ENCODE results near the gene PPP1R13L. TPM values are rescaled to one million over a fixed set of nuclear protein-coding genes. Genes with fewer than 3 reads are reported as not detected.

PPP1R13L gene
- total and polyA plus RNA-seq, 4 donors = 0.51 to 7.7 (median 4.9) TPM

DNA sequence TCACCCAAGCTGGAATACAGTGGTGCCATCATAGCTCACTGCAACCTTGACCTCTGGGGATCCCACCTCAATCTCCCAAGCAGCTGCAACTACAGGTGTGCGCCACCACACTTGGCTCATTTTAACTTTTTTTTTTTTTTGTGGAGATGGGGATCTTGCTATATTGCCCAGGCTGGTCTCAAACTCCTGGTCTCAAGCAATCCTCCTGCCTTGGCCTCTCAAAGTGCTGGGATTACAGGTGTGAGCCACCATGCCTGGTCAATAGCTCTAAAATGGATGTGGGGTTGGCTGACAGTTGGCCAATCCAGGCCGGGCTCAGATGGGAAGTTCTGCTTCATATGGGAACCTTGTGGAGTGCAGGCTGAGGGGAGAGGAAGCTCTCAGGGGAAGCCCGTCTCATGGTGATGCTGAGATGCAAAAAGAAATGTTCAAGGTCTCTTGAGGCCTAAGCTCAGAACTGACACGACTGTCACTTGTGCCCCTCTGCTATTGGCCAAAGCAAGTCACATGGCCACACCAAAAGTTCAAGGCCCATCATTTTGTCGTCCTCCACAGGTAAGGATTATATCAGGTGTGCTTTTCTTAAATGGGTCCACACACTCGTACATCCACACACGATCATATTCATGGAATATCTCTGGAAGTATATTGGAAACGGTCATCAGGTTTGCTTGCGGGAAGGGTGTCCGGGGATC is 71.1 kb downstream of the PPP1R13L start (continued):
- TF ChIP-seq NR2F2 (IDR thresholded peaks at IDR 0.05) = no peak

- no peaks in the 10 kb centered on the region for H3K27me3 ChIP-seq (ENCODE audit: control insufficient read depth in 4 of 4, insufficient read depth in 4 of 4, low read length in 3 of 4)
- no peaks in the 10 kb centered on the region for H3K36me3 ChIP-seq (ENCODE audit: control insufficient read depth in 4 of 4, insufficient read depth in 3 of 4, low read depth in 1 of 4, low read length in 3 of 4)
- no peak for TF ChIP-seq HNF4G (IDR thresholded peaks at IDR 0.05)
- TF ChIP-seq NR2F2 (IDR thresholded peaks at IDR 0.05) = no peak
- no peak for TF ChIP-seq SP1 (IDR thresholded peaks at IDR 0.05)
- TF ChIP-seq, protein P1, sequence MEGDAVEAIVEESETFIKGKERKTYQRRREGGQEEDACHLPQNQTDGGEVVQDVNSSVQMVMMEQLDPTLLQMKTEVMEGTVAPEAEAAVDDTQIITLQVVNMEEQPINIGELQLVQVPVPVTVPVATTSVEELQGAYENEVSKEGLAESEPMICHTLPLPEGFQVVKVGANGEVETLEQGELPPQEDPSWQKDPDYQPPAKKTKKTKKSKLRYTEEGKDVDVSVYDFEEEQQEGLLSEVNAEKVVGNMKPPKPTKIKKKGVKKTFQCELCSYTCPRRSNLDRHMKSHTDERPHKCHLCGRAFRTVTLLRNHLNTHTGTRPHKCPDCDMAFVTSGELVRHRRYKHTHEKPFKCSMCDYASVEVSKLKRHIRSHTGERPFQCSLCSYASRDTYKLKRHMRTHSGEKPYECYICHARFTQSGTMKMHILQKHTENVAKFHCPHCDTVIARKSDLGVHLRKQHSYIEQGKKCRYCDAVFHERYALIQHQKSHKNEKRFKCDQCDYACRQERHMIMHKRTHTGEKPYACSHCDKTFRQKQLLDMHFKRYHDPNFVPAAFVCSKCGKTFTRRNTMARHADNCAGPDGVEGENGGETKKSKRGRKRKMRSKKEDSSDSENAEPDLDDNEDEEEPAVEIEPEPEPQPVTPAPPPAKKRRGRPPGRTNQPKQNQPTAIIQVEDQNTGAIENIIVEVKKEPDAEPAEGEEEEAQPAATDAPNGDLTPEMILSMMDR (IDR thresholded peaks at IDR 0.05; ENCODE audit: low read depth, low read length, missing input control) = no peak
- no peak for TF ChIP-seq JUND (IDR thresholded peaks at IDR 0.05)
- TF ChIP-seq, protein P2, sequence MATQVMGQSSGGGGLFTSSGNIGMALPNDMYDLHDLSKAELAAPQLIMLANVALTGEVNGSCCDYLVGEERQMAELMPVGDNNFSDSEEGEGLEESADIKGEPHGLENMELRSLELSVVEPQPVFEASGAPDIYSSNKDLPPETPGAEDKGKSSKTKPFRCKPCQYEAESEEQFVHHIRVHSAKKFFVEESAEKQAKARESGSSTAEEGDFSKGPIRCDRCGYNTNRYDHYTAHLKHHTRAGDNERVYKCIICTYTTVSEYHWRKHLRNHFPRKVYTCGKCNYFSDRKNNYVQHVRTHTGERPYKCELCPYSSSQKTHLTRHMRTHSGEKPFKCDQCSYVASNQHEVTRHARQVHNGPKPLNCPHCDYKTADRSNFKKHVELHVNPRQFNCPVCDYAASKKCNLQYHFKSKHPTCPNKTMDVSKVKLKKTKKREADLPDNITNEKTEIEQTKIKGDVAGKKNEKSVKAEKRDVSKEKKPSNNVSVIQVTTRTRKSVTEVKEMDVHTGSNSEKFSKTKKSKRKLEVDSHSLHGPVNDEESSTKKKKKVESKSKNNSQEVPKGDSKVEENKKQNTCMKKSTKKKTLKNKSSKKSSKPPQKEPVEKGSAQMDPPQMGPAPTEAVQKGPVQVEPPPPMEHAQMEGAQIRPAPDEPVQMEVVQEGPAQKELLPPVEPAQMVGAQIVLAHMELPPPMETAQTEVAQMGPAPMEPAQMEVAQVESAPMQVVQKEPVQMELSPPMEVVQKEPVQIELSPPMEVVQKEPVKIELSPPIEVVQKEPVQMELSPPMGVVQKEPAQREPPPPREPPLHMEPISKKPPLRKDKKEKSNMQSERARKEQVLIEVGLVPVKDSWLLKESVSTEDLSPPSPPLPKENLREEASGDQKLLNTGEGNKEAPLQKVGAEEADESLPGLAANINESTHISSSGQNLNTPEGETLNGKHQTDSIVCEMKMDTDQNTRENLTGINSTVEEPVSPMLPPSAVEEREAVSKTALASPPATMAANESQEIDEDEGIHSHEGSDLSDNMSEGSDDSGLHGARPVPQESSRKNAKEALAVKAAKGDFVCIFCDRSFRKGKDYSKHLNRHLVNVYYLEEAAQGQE (IDR thresholded peaks at IDR 0.05) = no peak
- no peak for TF ChIP-seq FOXA2 (IDR thresholded peaks at IDR 0.05)
- TF ChIP-seq ATF3 (IDR thresholded peaks at IDR 0.05) = no peak
- no peak for TF ChIP-seq GABPA (IDR thresholded peaks at IDR 0.05 in 1 of 2, conservative IDR thresholded peaks at IDR 0.05 in 1 of 2)
- no peak for TF ChIP-seq RXRA (IDR thresholded peaks at IDR 0.05)
- no peak for TF ChIP-seq EGR1 (IDR thresholded peaks at IDR 0.05; ENCODE audit: low read depth in 2 of 2)
- H3K4me3 ChIP-seq (ENCODE audit: low read depth in 1 of 3, low read length in 3 of 3) = no peak overlapping the region
- H3K27ac ChIP-seq (ENCODE audit: low read depth in 1 of 2, low read length in 2 of 2) = no peak overlapping the region
- 90% methylated on average over 7 of the region's 7 CpGs for WGBS
- peaks cover under 1% of the 10 kb centered on the region in 4 donors for H3K4me1 ChIP-seq (ENCODE audit: control insufficient read depth in 4 of 4, insufficient read depth in 4 of 4, low read length in 3 of 4)
- no peak for DNase-seq (ENCODE audit: low spot score)
- no peaks in the 10 kb centered on the region for H3K9me3 ChIP-seq (ENCODE audit: control insufficient read depth in 4 of 4, low read length in 3 of 4)
- no peak overlapping the region for H3K9ac ChIP-seq (ENCODE audit: low read depth in 1 of 2, low read length in 2 of 2)
Observed at GRCh38 chr19:45331411-45331810, 73.5 kb downstream of the PPP1R13L start.

Small RNAs within 50 kb of the gene (small RNA-seq; reads per million reads assigned to genes)
- gene MIR6088 = not detected

Other genes with a start within 250 kb of the PPP1R13L start
- gene NKPD1, start 244.1 kb downstream of the PPP1R13L start, total RNA-seq = not detected
- gene NKPD1, start 244.1 kb downstream of the PPP1R13L start, polyA plus RNA-seq = not detected
- gene TRAPPC6A, start 226.8 kb downstream of the PPP1R13L start, total RNA-seq = 10 to 100 TPM; 14.8 to 15.5 TPM
- 10 to 100 TPM; 41.7 to 52.2 TPM for gene TRAPPC6A, start 226.8 kb downstream of the PPP1R13L start, polyA plus RNA-seq
- 1 to 10 TPM; 2.7 to 4.6 TPM for gene BLOC1S3, start 226.3 kb downstream of the PPP1R13L start, total RNA-seq
- gene BLOC1S3, start 226.3 kb downstream of the PPP1R13L start, polyA plus RNA-seq = 1 to 10 TPM; 4.1 to 4.3 TPM
- gene EXOC3L2, start 159.7 kb downstream of the PPP1R13L start, total RNA-seq = 1 to 10 TPM; 4.0 to 7.3 TPM
- 1 to 10 TPM; 1.3 to 4.2 TPM for gene EXOC3L2, start 159.7 kb downstream of the PPP1R13L start, polyA plus RNA-seq
- 1 to 10 TPM; 3.5 to 8.6 TPM for gene MARK4, start 153.8 kb downstream of the PPP1R13L start, total RNA-seq
- 10 to 100 TPM in 1 of 2 donors, 1 to 10 TPM in 1; 3.5 to 11.1 TPM for gene MARK4, start 153.8 kb downstream of the PPP1R13L start, polyA plus RNA-seq
- under 1 TPM; 0.17 to 0.37 TPM for gene CKM, start 82.2 kb downstream of the PPP1R13L start, total RNA-seq
- gene CKM, start 82.2 kb downstream of the PPP1R13L start, polyA plus RNA-seq = under 1 TPM in 1 of 2 donors, not detected in 1; 0.05 TPM
- 1 to 10 TPM in 1 of 2 donors, under 1 TPM in 1; 0.08 to 1.3 TPM for gene KLC3, start 64.3 kb downstream of the PPP1R13L start, total RNA-seq
- under 1 TPM in 1 of 2 donors, not detected in 1; 0.08 TPM for gene KLC3, start 64.3 kb downstream of the PPP1R13L start, polyA plus RNA-seq
- gene ERCC2, start 34.5 kb downstream of the PPP1R13L start, total RNA-seq = 1 to 10 TPM; 8.3 to 8.7 TPM
- gene ERCC2, start 34.5 kb downstream of the PPP1R13L start, polyA plus RNA-seq = 1 to 10 TPM; 3.3 to 8.2 TPM
- gene POLR1G, start 1.6 kb upstream of the PPP1R13L start, total RNA-seq = 1 to 10 TPM; 1.9 TPM
- gene POLR1G, start 1.6 kb upstream of the PPP1R13L start, polyA plus RNA-seq = 1 to 10 TPM; 1.1 to 2.4 TPM
- 10 to 100 TPM; 19.3 to 24.7 TPM for gene ERCC1, start 18.8 kb upstream of the PPP1R13L start, total RNA-seq
- 10 to 100 TPM; 19.2 to 28.7 TPM for gene ERCC1, start 18.8 kb upstream of the PPP1R13L start, polyA plus RNA-seq
- 1 to 10 TPM in 1 of 2 donors, under 1 TPM in 1; 0.28 to 1.3 TPM for gene FOSB, start 62.9 kb upstream of the PPP1R13L start, total RNA-seq
- gene FOSB, start 62.9 kb upstream of the PPP1R13L start, polyA plus RNA-seq = under 1 TPM; 0.18 to 0.51 TPM
- gene RTN2, start 92.0 kb upstream of the PPP1R13L start, total RNA-seq = 1 to 10 TPM; 1.0 to 1.6 TPM
- gene RTN2, start 92.0 kb upstream of the PPP1R13L start, polyA plus RNA-seq = 1 to 10 TPM; 1.3 to 3.5 TPM
- gene PPM1N, start 93.4 kb upstream of the PPP1R13L start, total RNA-seq = 1 to 10 TPM in 1 of 2 donors, under 1 TPM in 1; 0.17 to 1.5 TPM
- under 1 TPM; 0.45 to 0.49 TPM for gene PPM1N, start 93.4 kb upstream of the PPP1R13L start, polyA plus RNA-seq
- gene VASP, start 102.4 kb upstream of the PPP1R13L start, total RNA-seq = 10 to 100 TPM; 20.2 to 29.1 TPM
- gene VASP, start 102.4 kb upstream of the PPP1R13L start, polyA plus RNA-seq = 10 to 100 TPM in 1 of 2 donors, 1 to 10 TPM in 1; 7.3 to 25.3 TPM
- 1 to 10 TPM; 3.8 to 6.7 TPM for gene OPA3, start 179.7 kb upstream of the PPP1R13L start, total RNA-seq
- gene OPA3, start 179.7 kb upstream of the PPP1R13L start, polyA plus RNA-seq = 1 to 10 TPM; 5.8 to 9.4 TPM
- gene GPR4, start 197.1 kb upstream of the PPP1R13L start, total RNA-seq = under 1 TPM; 0.37 to 0.84 TPM
- gene GPR4, start 197.1 kb upstream of the PPP1R13L start, polyA plus RNA-seq = 1 to 10 TPM; 1.1 to 1.9 TPM
- gene EML2, start 234.3 kb upstream of the PPP1R13L start, total RNA-seq = 1 to 10 TPM; 8.5 to 9.5 TPM
- gene EML2, start 234.3 kb upstream of the PPP1R13L start, polyA plus RNA-seq = 10 to 100 TPM in 1 of 2 donors, 1 to 10 TPM in 1; 1.1 to 10.4 TPM